ENCODE data around the gene CNRIP1.
"Not testable (repeated sequence)": the region's sequence is repeated elsewhere in the genome, so short reads cannot be mapped to it uniquely, and the experiment has no call there.

Gene CNRIP1

GRCh38 chr2:68340226-68341061, 20.7 kb upstream of the CNRIP1 start:
- DNase-seq = no peak

- no peak for DNase-seq
Measured at GRCh38 chr2:68336192-68336591, 16.4 kb upstream of the CNRIP1 start.

GRCh38 chr2:68333931-68334330, 14.2 kb upstream of the CNRIP1 start:
- no peak for DNase-seq

GRCh38 chr2:68333009-68333408, 13.3 kb upstream of the CNRIP1 start:
- DNase-seq = no peak

GRCh38 chr2:68330691-68331090, 10.9 kb upstream of the CNRIP1 start:
- no peak for DNase-seq

- DNase-seq = no peak
Measured at GRCh38 chr2:68328901-68329300, 9.2 kb upstream of the CNRIP1 start.

GRCh38 chr2:68325056-68325455, 5.3 kb upstream of the CNRIP1 start:
- DNase-seq = no peak

GRCh38 chr2:68320118-68320641, 431 bp upstream of the CNRIP1 start:
- peak; percentile 40 to 55 for DNase-seq

GRCh38 chr2:68318914-68319397, 793 bp downstream of the CNRIP1 start:
- no peak for DNase-seq

- no peak for DNase-seq
Measured at GRCh38 chr2:68317971-68318913, 1.5 kb downstream of the CNRIP1 start.

- no peak for DNase-seq
Measured at GRCh38 chr2:68316111-68316510, 3.6 kb downstream of the CNRIP1 start.

- DNase-seq = no peak
Measured at GRCh38 chr2:68311033-68311432, 8.7 kb downstream of the CNRIP1 start.

- DNase-seq = no peak
Measured at GRCh38 chr2:68309426-68309825, 10.3 kb downstream of the CNRIP1 start.

- not testable (repeated sequence) for DNase-seq
Measured at GRCh38 chr2:68303902-68304272, 15.9 kb downstream of the CNRIP1 start.

GRCh38 chr2:68303033-68303901, 16.5 kb downstream of the CNRIP1 start:
- no peak for DNase-seq

GRCh38 chr2:68302281-68302875, 17.4 kb downstream of the CNRIP1 start:
- no peak for DNase-seq

- no peak for DNase-seq
Measured at GRCh38 chr2:68295516-68295915, 24.2 kb downstream of the CNRIP1 start.

GRCh38 chr2:68294913-68295312, 24.8 kb downstream of the CNRIP1 start:
- no peak for DNase-seq

- no peak for DNase-seq
Measured at GRCh38 chr2:68294187-68294586, 25.6 kb downstream of the CNRIP1 start.

- no peak for DNase-seq
Measured at GRCh38 chr2:68293755-68294154, 26.0 kb downstream of the CNRIP1 start.

- DNase-seq = no peak
Measured at GRCh38 chr2:68293024-68293423, 26.7 kb downstream of the CNRIP1 start.

GRCh38 chr2:68292108-68292710, 27.5 kb downstream of the CNRIP1 start:
- peak; percentile 2 to 9 for DNase-seq
